Vagina (tissue), 2 donors: ENCODE measurements around the gene KYAT1.

Experiments used
- POLR2A ChIP-seq, 2 donors: fragments of 450-650 bp; IDR thresholded peaks; one replicate each; pipeline ENCODE4 v1.6.1; 2017; ENCODE audit warnings: antibody characterized with exemption in 2 of 2, mild to moderate bottlenecking in 2 of 2, moderate library complexity in 2 of 2
- TF ChIP-seq, protein P1 (sequence below), 3 experiments: fragments of 450-650 bp in 2 of 3; fragments of 200-600 bp in 1 of 3; sonication (generic) in 1 of 3; IDR thresholded peaks; one replicate each; pipeline ENCODE4 v1.5.1; 2017 to 2019; ENCODE audit warnings: antibody characterized with exemption in 3 of 3, mild to moderate bottlenecking in 2 of 3, moderate library complexity in 2 of 3

GRCh38 chr9:128903079-128903461, 21.3 kb upstream of the KYAT1 start:
- TF ChIP-seq POLR2A (IDR thresholded peaks at IDR 0.05) = no peak
- TF ChIP-seq, protein P1, sequence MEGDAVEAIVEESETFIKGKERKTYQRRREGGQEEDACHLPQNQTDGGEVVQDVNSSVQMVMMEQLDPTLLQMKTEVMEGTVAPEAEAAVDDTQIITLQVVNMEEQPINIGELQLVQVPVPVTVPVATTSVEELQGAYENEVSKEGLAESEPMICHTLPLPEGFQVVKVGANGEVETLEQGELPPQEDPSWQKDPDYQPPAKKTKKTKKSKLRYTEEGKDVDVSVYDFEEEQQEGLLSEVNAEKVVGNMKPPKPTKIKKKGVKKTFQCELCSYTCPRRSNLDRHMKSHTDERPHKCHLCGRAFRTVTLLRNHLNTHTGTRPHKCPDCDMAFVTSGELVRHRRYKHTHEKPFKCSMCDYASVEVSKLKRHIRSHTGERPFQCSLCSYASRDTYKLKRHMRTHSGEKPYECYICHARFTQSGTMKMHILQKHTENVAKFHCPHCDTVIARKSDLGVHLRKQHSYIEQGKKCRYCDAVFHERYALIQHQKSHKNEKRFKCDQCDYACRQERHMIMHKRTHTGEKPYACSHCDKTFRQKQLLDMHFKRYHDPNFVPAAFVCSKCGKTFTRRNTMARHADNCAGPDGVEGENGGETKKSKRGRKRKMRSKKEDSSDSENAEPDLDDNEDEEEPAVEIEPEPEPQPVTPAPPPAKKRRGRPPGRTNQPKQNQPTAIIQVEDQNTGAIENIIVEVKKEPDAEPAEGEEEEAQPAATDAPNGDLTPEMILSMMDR (IDR thresholded peaks at IDR 0.05) = no peak
